Occipital lobe (tissue), 2 donors: Measurements from ENCODE around the gene SPATA6. TPM values are rescaled to one million over a fixed set of nuclear protein-coding genes. Genes with fewer than 3 reads are reported as not detected.
"Not testable (repeated sequence)": the region's sequence is repeated elsewhere in the genome, so short reads cannot be mapped to it uniquely, and the experiment has no call there.

Source experiments
- DNase-seq: peaks from one replicate; lab custom pipeline; 2025; lab: John Stamatoyannopoulos, UW
- total RNA-seq: library from RNA; depleted of rRNA; stranded (reverse); fragments of >200 nt; gene quantifications from one replicate; pipeline ENCODE4 v1.2.3, GENCODE V29; 2014

SPATA6 gene
- total RNA-seq, 1 donor from 2014 or later, result 15.8 TPM

- no peak for DNase-seq
These were observed 9.2 kb downstream of the SPATA6 start for GRCh38 chr1:48462716-48463302.

DNA sequence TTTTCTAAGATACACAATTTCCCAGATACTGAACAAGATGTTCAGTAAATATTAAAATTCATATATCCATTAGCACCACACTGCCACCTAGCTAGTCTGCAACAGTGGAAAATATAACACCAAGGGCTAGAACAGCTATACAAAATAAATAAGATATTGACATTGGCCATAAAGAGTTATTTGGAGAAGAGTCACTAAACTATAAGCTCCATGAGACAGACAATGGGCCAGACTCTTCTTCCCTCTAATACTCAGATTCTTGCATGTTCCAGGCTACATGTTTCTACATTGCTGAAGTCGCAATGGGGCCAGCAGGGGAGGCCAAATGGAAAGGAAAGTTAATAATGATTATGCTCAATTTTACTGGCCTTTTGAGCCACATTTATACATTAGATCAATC lies 21.5 kb downstream of the SPATA6 start:
- DNase-seq, result no peak

DNA sequence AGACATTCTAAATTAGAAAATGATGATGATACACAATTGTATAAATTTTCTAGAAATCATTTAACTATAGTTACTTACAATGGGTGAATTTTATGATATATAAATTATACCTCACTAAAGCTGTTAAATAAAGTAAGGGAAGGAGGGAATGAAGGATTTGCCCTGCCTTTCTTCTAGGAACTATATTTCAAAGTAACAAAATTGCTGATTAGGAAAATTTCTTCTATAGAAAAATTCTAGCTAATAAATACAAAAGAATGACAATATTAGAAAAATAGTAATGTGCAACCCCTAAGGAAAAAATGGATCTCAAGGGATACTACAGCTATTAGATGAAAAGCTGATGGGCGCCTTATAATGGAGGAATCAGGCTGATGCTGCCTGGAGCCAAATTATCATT lies 23.1 kb downstream of the SPATA6 start:
- DNase-seq, result no peak

GRCh38 chr1:48444186-48444585 lies 27.8 kb downstream of the SPATA6 start:
- DNase-seq, result not testable (repeated sequence)

DNA sequence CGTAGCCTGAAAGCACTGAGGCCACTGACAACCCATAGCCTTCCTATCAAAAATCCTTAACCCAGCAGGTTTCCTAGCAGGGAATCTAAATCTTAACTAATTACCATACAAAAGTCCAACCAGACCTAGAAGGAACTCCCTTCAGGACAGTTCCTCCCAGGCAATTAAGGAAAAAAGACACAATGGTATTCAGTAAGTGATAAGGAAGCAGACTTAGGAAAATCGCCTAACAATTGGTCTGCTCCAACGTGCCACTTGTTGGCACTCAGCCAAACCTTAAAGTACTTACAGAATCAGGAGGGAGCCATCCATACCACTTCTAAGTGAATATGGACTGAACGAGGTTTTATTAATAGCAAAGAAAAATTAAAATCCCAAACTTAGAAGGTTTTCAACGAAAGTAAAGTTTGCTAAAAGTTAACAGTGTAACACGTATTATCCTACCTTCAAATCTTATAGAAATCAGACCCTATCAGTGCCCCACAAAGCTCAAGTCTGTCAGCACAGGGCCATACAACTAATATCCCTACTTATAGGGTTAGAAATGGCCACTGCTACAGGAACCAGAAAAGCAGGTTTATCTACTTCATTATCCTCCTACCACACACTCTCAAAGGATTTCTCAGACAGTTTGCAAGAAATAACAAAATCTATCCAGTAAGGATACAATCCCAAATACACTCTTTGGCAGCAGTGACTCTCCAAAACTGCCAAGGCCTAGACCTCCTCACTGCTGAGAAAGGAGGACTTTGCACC lies 29.0 kb downstream of the SPATA6 start:
- no peak for DNase-seq

DNA sequence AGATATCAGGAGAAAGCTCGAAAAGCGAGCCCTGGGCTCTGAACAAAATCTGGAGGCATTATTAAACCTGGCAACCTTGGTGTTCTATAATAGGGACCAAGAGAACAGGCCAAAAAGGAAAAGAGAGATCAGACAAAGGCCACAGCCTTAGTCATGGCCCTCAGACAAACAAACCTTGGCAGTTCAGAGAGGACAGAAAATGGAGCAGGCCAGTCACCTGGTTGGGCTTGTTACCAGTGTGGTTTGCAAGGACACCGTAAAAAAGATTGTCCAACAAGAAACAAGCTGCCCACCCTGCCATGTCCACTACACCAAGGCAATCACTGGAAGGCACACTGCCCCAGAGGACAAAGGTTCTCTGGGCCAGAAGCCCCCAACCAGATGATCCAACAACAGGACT lies 31.2 kb downstream of the SPATA6 start:
- DNase-seq, result not testable (repeated sequence)

DNA sequence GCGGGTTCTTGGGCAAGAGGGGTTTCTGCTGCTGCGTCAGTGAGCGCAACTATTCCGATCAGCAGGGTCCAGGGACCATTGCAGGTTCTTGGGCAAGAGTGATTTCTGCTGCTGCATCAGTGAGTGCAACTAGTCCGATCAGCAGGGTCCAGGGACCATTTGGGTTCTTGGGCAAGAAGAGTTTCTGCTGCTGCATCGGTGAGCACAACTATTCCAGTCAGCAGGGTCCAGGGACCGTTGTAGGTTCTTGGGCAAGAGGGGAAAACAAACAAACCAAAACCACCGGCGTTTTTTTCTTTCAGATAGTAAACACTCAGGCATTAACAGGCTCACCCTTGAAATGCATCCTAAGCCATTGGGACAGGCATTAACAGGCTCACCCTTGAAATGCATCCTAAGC lies 32.6 kb downstream of the SPATA6 start:
- DNase-seq, result no peak

GRCh38 chr1:48437379-48437778 lies 34.6 kb downstream of the SPATA6 start:
- DNase-seq, result not testable (repeated sequence)

GRCh38 chr1:48435312-48436002 lies 36.5 kb downstream of the SPATA6 start:
- DNase-seq, result not testable (repeated sequence)

- no peak for DNase-seq
These were observed 41.2 kb downstream of the SPATA6 start for GRCh38 chr1:48430832-48431231.

- DNase-seq, result no peak
These were observed 50.0 kb downstream of the SPATA6 start for GRCh38 chr1:48422009-48422408.

- DNase-seq, result no peak
These were observed 53.3 kb downstream of the SPATA6 start for GRCh38 chr1:48418742-48419141.

- DNase-seq, result no peak
These were observed 57.0 kb downstream of the SPATA6 start for GRCh38 chr1:48415050-48415449.

DNA sequence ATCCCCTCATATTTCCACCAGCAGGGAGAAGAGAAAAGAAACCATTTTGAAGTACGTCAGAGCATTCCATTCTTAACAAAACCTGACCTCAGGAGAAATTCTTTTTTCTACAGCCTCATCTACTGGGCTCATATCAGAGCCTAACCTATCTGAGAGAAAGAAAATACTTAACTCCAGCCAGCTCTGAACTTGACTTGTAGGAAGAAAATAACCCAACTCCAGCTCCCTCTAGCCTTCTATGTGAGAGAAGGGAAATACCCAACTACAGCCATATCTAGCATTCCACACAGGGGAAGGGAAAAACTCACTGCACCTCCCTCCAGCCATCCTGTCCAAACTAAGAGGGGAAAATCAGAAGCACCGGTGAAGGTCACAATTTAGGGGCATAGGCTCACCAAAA lies 57.7 kb downstream of the SPATA6 start:
- no peak for DNase-seq

GRCh38 chr1:48405940-48406339 lies 66.1 kb downstream of the SPATA6 start:
- DNase-seq, result no peak

DNA sequence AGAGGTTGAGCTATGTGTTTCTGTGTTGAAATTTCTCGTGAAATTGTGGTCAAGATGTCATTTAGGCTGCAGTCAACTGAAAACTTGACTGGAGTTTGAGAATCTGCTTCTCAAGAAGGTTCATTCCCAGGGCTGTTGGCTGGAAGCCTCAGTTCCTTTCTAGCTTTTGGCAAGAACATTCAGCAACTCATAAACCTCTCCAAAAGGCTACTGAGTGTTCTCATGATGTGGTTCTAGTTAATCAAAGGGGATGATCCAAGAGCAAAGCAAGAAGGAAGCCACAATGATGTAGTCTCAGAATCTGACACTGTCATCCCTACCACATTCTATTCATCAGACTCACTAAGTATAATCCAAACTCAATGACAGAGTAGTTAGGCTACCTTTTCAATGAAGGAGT lies 66.6 kb downstream of the SPATA6 start:
- DNase-seq, result no peak

DNA sequence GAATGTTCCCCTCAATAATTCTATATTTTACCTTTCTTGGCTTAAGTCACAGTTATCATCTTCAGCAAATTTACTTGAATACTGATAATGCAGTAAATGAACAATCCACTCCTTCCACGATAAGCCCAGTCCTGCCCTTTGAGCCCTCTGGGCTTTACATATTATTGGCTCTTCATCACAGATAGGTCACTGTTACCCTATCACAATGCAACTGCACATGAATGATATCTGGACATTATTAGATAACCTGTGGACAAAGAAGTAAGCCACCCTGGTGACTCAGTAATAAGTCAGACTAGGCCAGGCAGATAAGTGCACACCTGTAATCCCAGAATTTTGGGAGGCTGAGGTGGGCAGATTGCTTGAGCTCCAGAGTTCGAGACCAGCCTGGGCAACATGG lies 69.4 kb downstream of the SPATA6 start:
- DNase-seq, result no peak

DNA sequence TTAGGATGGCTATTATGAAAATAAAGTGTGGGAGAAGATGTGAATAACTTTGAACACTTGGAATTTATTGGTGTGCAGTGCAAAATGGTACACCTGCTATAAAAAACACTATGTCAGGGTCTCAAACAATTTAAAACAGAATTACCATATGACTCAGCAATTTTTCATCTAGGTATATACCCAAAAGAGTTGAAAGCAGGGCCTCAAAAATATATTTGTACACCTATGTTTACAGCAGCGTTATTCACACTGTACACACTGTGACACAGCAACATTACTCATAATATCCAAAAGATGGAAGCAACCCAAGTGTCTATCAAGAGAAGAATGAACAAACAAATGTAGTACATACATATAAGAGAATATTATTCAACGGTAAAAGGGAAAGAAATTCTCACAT lies 75.8 kb downstream of the SPATA6 start:
- DNase-seq, result no peak

DNA sequence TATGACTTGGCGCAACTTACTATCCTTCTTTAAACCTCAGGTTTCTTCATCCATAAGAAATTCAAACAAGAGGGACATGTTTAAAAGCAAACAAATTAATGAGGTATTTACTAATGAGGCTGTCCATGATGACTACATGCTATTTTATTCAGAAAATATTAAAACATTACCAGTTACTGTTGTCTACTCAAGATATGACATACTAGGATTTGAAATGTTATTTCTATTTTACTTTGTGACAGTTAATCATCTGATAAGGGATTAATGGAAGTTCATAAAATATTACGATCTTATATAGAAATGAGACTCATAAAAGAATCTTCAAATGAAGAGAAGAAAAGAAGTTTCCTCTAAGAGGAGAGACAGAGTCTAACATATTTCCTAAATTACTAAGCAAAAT lies 80.1 kb downstream of the SPATA6 start:
- no peak for DNase-seq

DNA sequence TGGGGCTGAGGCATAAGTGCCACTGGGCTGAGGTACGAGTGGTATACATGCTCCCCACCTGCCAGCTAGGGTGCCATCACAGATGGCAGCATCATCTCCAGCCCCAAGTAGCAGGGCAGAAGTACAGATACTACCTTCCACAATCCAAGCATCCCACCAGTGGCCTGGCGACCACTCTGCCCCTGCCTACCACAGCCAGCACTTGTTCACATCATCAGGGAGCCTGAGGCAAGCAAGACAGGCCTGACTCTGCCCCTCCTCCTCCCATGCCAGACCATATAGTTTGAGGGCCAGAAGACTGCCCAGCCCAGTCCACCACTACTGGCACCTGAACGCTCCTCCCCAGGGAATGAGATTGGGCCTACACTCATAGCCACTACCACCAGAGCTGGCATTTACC lies 84.6 kb downstream of the SPATA6 start:
- no peak for DNase-seq

- no peak for DNase-seq
These were observed 97.2 kb downstream of the SPATA6 start for GRCh38 chr1:48374785-48375184.

- no peak for DNase-seq
These were observed 100.4 kb downstream of the SPATA6 start for GRCh38 chr1:48371598-48371997.

GRCh38 chr1:48362901-48363300 lies 109.1 kb downstream of the SPATA6 start:
- DNase-seq, result no peak
